Heart left ventricle (tissue), 13 donors: Measurements from ENCODE around the gene CADPS2.
A peak's percentile ranks its signal among the peaks of the same experiment; 100 is the strongest.

Experiments used
- POLR2A ChIP-seq, 2 donors: fragments of 450-650 bp; IDR thresholded peaks; one replicate each; pipeline ENCODE4 v1.6.1; 2017; ENCODE audit warnings: antibody characterized with exemption in 2 of 2, mild to moderate bottlenecking in 2 of 2, moderate library complexity in 2 of 2
- TF ChIP-seq, protein P1 (sequence below), 12 donors: fragments of 200-600 bp; sonication (generic) in 4 of 12; IDR thresholded peaks; one replicate each; pipeline versions ENCODE4 v1.5.0 to v1.8.0; 2018 to 2022; ENCODE audit warnings: antibody characterized with exemption in 12 of 12, mild to moderate bottlenecking in 5 of 12
- donor health status: ischemic (EF 13 %, LVEDD 7.1; RV severe dilation, severe dysfunction).
- donor health status: DM: no; HTN: yes; CAD: no.
- donor health status: DM: no; HTN: no; CAD: no.
- donor health status: ischemic (EF 25% LVEDD 6.9; RV normal size, moderate dysfunction).
- donor health status: ischemic (EF 25% LVEDD 5.7; RV mildly dilated, moderate dysfunction).
- donor health status: ischemic (EF 35%, LVEDD 5.7; RV mildly dilated, moderate dysfunction).
- donor health status: nonischemic (EF 11% LVEDD 7.7; RV severe dilation, severe dysfunction).
- donor health status: DM: yes; HTN: yes; CAD: no.
- donor health status: PGD.
- donor health status: ischemic (EF 29% LVEDD 5.4; RV normal size, mild dysfunction).
- donor health status: nonischemic (EF 23%, LVEDD 6.1; RV moderate dilation, normal function).

- TF ChIP-seq, protein P1, sequence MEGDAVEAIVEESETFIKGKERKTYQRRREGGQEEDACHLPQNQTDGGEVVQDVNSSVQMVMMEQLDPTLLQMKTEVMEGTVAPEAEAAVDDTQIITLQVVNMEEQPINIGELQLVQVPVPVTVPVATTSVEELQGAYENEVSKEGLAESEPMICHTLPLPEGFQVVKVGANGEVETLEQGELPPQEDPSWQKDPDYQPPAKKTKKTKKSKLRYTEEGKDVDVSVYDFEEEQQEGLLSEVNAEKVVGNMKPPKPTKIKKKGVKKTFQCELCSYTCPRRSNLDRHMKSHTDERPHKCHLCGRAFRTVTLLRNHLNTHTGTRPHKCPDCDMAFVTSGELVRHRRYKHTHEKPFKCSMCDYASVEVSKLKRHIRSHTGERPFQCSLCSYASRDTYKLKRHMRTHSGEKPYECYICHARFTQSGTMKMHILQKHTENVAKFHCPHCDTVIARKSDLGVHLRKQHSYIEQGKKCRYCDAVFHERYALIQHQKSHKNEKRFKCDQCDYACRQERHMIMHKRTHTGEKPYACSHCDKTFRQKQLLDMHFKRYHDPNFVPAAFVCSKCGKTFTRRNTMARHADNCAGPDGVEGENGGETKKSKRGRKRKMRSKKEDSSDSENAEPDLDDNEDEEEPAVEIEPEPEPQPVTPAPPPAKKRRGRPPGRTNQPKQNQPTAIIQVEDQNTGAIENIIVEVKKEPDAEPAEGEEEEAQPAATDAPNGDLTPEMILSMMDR (IDR thresholded peaks at IDR 0.05): peak; percentile 47 to 73 (median 58)
- TF ChIP-seq POLR2A (IDR thresholded peaks at IDR 0.05): no peak
These were observed 357.3 kb downstream of the CADPS2 start for GRCh38 chr7:122528879-122529481.
